HuH-7 (cell line): ENCODE results near the gene RPS15A.

ENCODE experiments used
- DNase-seq: peaks from one replicate; pipeline ENCODE4 v3.0.0; 2011; ENCODE audit warnings: low spot score

RPS15A gene

DNA sequence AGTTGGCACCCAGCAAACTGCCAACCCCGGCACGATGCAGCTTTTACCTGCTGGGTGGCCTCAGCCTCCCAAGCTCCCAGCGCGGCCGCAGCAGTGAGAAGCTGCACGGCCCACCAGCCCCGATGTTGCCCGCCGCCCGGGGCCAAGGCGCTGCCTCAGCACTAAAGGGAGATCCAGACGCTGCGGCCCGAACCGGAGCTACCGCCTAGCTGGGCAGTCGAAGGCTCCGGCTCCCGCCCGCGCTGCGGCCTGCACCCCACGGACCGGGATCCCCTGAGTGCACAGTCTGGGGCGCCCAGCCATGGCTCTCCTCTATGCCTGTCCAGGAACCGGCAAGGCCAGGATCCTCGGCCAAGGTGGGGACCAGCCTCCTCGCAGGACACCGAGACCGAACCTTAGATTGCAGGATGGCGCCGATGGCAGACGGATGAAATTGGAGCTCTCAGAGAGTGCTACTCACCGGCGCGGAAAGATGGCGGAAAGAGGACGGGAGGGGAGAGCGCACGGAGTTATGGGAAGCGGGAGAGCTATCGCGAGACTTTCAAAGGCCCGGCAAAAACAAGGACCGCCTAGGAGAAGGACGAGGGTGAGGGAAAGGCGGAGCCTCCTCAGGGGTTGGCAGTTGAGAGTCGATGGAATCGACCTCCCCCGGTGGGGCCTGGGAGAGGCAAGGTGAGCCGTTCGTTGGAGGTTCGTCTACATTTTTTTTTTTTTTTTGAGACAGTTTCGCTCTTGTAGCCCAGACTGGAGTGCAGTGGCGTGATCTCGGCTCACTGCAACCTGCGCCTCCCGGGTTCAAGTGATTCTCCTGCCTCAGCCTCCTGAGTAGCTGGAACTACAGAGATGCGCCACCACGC, at the start of gene RPS15A:
Gene RPS15A, minus strand, starts transcription at position 485 of the 857 bp plus-strand sequence. CDS start 1,221 bp downstream, outside the sequence.
- DNase-seq, result peak; percentile 94

DNA sequence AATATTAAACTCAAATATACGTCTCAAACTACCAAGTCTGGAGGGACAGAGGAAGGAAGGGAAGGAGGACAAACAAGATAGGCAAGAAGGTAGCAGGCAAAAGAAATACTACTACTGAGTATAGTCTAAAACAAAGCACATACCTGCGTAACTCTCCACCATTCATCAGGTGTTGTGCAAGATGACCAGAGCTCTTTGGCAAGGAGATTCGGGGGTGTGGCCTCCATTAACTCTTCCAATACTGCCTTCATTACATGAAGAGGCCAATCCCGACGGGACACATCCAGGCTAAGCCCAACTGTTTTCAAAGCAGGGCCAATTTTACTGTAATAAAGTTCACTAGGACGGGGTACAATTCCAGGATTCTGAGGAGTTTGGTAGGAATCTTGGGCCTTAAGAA, 49.4 kb upstream of the RPS15A start:
- peak; percentile 44 for DNase-seq

DNA sequence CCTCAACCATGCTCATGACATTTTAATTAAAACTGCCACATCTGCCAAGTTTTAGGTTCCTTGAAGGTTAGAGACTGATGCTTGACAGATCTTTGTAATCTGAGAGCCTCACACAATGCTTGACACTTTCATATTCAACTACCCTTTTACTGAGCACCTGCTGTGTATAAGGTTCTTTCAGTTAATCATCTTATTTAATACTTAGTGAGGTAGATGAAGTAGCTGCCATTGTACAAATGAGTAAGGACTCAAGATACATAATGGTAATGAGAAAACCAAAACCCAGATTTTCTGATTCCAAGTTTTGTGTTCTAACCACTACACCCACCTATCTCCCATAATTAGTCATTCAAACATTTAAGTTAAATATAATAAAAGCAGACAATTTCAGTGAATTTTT, 46.6 kb upstream of the RPS15A start:
- DNase-seq, result no peak

DNA sequence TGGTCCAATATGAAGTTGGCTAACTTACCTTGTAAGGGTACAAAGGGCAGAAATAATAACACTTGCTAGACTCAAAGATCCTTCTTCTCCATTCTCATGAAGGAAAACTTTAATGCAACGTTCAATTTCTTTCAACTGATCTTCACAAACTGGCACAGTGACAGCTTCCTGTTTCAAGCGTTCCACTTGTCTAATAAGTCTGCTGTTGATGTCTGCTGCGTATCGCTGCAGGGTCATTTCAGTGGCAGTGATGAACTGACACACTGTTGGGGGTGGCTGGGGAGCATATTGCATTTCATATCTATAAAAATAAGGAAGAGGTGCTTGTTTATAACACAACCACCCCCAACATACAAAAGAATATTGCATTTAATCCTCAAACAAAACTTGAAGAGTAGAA, 44.7 kb upstream of the RPS15A start:
- no peak for DNase-seq

DNA sequence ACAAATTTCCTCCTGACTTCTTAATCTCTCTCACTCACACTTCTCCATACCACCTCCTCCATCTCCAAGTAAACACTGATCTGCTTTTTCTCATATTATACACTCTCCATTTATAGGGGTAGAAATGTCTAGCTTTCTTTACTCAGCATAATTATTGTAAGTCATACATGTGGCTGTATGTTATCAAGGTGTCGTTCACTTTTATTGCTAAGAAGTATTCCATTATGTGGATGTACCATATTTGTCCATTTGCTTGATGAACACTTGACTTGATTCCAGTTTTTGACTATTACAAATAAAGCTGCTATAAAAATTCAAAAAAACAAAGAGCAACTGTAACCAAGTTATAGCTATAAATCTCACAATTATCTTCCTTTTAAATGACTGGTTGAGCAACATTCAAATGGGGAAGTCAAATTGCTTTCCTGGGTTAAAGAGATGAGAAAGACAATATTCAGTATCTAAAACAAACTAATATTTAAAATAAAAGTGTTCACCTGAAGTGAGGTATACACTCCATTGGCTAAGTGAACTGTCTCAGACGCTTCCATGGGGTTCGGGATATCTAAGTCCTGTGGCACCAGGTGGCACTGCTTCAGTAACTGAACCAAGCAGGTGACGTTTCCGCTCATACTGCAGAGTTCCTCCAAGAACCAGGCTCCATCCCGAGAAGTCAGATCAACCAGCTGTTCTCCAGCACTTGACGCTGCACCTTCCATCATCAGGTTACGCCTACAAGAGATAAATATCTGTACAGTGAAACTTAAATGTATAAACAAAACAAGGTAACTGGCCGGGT, 43.8 kb upstream of the RPS15A start:
- DNase-seq, result no peak

DNA sequence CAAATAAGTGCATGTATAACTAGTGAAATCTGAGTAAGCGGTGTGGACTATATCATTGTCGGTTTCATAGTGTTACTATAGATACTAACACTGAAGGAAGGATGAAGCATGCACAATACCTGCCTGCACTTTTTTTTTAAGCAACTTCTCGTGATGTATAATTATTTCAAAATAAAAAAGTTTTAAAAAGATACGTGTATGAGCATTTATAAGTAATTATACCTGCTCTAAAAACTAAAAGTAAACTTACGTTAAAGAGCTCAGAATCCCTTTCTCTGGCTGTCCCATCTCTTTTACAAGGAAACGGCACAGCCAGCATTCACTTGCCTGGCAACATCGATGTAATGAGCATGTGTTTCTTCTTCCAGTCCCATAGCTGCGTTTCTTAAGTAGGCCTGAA, 42.5 kb upstream of the RPS15A start:
- no peak for DNase-seq

DNA sequence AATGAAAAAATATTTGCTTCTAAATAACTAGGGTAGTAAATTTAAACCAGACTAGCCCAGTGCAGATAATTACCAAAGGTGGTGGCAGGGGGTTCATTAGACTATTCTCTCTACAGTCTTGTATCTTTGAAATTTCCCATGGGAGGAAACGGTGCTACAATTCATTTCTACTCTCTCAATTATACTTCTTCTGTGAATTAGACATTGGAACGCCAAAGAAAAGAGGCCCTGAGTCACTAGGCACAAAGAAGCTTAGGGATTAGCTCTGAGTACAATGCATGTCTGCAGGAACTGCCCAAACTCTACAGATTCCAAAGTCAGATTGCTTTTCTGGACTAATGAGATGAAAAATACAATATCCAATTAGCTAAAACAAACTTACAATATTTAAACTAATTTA, 41.9 kb upstream of the RPS15A start:
- no peak for DNase-seq

DNA sequence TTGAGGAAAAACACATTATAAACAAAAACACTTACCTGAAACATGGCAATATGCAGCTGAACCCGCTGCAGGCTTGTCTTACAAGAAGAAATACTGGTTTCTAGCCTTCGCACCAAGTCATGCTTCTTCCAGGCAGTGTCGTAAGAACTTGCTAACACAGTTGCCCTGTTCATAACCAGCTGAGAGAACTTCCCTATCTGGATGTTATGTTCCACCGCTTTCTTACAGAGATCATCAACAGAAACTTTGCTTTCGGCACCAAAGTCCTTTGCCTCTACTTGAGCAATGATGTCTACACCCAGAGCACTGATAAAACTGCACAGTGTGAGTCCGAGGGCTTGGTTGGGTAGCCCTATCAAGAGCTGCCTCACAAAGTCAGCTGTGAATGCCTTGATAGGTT, 39.1 kb upstream of the RPS15A start:
- DNase-seq, result no peak

DNA sequence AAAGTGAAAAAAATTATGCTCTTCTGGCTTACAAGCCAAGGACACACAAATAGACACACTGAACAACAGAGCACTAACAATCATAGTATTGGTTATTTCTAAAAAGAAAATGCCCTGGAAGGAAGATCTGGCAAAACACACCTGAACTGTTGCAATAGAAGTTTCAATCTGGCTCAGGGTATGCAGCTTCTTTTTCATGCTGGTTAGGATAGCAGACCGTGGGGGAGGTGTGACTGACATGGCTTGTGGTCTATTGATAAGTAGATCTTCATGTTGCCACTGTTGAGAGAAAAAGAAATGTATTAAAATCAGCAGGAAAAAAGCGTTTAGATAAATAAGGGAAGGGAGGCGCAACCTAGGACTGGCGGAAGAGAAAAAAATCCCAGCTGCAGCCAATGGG, 37.8 kb upstream of the RPS15A start:
- no peak for DNase-seq

DNA sequence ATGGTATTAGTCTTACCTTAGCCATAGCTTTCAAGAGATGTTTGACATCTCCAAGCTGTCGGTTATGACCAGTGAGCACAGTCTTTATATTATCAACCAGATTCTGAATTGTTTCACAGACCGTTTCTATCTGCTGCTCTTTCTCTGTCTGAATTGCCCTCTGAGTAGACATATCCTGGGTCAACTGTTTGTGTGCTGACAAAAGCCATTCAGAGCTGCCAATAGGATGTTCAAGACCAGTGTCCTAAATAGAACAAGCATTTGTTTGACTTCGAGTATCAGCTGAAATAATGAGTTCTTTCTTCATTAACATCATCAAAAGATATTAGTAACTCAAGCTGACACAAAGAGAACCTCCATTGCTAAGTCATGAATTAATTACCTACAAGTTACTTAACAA, 26.2 kb upstream of the RPS15A start:
- DNase-seq, result no peak

DNA sequence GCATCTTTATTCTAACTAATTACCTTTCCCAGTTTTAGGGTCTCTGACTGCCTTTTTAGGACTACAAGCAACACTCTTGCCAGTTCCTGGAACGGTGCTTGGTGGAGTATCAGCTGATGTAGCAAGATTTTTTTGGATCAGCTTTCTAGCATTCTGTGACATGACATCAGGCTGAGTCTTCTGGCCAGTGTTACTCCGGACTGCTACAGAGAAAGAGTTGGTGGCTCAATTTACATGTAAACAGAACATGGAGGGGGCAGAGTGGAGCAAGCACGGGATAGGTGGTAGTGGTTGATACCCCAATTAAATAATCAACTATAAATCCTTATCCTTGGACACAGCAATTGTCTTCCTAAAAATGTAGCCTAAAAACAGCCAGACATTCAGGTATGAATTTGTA, 21.8 kb upstream of the RPS15A start:
- no peak for DNase-seq

DNA sequence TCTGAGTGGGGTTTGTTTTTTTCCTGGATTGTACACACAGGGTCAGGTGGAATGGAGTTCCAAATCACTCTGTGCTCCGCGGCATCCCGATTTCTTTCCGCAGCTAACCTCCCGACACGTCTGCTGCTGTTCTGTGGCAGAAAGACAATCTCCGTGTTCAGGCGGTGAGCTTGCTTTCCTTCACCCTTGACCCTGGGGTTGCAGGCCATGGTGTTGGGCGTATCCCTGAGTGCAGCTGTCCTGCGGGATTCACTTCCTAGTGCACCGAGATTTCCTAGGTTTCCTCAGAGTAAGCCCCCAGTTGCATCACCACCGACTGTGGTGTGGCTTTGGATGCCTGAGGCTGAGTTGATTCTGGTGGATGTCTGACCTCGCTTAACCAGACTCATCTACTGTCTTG, 19.0 kb upstream of the RPS15A start:
- no peak for DNase-seq

DNA sequence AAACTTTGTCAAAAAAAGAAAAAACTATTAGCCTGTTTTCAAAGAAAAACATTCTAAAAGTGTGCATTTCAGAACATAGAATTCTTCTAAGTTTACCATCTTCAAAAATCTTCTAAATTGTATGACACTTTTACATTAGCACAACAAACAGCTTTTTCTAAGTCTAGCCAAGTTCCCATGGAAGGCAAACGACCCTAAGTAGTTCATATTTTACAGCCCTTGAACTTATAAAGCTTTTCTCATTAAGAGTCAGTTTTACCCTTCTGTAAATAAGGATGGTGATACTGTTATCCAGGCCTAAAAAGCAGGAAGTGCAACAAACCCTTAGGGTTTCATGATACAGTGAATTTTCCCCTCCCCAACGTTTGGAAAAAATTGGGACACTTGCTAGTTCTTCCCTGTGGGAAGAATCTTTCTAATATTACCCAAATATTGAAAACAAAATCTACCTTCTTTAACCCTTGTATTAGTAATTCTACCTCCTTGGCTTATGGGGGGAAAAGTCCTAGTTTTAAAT, 15.2 kb upstream of the RPS15A start:
- DNase-seq, result no peak

DNA sequence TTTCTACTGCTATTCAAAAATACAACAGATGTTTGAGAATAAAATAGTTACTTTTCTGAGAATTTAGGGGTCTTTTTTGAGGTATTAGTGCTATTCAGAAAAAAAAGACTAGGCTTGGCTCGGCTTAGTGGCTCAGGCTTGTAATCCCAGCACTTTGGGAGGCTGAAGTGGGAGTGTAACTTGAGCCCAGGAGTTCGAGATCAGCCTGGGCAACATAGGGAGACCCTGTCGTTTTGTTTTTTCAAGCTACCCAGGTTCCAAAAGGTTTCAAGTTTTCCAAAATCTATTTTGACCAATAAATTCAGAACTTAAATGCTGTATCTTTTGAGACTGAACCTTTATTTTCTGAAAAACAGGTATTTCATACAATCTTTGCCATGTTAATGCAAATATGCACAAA, 14.4 kb upstream of the RPS15A start:
- DNase-seq, result no peak

DNA sequence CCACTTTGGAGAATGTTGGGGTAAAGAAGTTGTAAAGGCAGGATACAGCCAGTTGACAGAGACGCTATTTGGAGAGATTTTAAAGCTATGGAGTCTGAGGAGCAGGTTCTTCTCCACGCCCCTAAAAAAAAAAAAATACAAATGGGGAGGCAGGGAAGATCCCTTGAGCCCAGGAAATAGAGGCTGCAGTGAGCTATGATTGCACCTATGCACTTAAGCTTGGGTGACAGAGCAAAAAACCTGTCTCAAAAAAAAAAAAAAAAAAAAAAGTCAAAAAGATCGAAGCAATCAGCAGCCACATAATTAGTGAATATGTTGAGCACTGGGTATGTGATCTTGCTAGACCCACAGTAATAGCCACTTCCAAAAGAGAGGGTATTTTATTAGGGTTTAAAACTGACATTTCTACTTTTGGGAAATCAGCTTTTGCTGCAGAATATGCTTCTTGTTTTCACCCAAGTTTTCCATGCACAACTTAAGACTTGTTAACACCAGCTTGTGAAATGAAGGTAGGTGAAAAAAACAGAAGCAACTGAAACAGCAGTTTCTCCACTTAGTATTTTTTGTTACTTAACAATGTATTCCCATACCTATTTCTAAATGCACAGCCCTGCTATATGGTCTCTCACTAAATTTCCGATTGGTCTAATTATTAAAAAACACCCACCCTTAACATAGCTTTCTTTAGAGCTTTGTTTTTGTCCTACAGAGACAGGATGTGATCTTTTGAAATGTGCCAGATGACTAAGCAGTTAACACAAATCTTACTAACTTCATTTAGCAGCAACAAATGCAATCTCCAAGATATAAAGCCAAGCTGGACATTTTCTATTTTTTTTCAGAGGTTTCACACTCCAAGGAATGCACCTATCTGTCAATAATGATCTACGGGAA, 13.7 kb upstream of the RPS15A start:
- no peak for DNase-seq

DNA sequence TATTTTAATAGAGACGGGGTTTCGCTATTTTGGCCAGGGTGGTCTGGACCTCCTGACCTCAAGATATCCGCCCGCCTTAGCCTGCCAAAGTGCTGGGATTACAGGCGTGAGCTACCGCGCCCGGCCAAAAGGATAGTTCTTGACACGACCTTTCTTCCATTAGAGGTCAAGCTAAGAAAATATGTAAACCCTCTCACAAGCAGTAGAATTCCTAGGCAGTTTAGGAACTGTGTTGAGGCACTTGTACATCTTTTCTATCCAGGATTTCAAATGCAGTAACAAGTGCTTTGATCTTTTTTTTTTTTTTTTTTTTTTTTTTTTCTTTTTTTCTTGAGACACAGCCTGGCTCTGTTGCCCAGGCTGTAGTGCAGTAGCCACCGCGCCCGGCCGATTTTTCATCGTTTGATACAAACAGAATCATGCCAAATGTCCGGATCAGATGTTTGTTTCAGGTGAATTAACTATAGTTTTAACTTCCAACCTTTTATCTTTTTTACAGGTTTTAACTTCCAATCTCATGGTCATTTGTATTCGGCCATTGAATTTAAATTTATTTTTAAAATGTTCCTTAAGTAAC, 12.7 kb upstream of the RPS15A start:
- DNase-seq, result no peak

DNA sequence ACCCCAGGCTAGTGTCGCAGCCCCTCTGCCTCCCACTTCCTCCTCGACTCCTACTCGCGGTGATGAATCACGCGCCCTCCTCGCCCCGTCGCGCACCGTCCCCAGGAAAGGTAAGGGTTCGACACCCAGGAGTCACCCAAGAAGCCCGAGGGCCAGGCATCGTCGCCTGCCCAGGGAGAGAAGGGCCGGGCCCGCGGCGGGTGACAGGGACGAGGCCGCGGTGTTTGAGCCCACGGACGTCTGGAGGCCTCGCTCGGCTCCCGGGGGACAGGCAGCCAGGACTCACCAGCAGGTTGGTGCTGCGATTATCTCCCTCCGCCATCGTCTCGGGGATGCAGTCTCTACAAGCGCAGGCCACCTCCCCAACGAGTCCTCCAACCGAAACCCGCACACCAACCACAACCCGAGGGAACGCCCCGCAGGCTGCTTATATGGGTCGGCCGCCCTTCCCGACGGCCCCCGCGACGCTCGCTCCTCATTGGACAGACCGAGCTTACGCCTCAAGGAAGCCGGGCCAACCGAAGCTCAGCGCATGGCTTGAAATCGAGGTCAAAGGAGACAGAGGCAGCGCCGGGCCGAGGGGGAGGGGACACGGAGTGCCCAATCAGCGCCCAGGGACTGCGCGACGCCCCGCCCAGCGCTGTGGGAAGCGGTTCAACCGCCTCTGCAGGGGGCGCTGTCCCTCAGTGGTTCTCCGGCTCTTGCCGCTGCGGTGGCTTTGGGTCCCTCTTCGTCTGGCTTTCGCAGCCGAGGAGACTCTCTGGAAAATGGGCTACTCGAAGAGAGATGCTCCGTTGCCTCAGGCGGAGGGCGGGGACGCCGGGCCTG, 11.2 kb upstream of the RPS15A start, which contains the start of gene ARL6IP1:
Gene ARL6IP1, minus strand, starts transcription at position 405 of the 828 bp plus-strand sequence. Its CDS starts 83 bp downstream, at position 322.
- DNase-seq, result peak; percentile 96

DNA sequence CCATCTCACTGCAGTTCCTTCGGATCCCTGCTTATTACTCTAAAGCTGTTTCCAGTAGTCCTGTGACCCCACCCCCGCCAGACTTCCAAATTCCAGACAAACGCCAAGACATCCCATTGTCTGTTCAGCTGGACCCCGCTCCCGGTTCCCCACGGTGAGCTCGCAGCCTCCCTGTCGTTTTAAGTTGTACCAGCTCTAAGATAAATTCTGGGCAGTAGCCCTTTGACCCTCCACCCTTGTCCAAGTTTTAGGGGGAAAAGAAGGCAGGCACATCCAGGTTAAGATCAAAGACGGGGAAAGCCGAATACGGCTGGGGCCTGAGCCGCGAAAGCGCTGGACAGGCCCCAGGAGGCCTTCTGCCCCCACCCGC, 10.6 kb upstream of the RPS15A start:
- DNase-seq, result no peak

DNA sequence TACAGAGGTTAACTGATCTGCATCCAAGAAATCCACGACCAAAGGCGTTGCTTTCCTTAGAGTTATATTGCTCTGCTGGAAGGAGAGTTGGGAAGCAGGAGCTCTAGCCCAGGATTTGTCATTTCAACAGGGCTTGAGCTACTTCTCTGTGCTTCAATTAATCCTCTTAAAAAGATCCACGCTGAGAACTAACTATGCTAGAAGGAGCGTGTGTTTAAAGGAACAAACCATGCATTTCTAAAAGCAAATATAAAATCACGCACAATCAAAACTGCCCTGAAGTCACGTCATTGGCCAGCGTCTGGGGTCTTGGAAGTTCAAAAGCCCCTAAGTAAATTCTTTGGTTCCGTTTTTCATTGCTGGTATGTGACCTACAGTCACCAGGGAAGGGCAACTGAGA, 10.2 kb upstream of the RPS15A start:
- DNase-seq, result no peak

DNA sequence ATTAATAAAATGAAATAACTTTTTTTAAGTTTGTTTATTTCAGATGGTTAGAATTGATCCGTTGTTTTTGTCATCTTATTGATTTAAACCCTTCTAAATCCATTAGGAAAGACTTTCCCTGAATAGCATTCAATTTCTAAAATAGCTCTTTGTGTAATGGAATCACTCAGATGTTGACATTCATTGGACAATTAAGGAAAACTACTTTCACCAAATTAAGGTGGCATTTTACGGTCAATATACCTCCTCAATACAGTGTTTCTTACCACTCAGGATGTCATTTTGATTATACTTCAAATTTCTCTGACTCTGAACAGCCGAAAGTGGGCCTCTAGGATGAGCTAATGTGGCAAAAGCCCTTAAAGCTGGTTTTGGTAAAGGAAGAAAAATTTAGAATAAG, 9.4 kb upstream of the RPS15A start:
- DNase-seq, result no peak

DNA sequence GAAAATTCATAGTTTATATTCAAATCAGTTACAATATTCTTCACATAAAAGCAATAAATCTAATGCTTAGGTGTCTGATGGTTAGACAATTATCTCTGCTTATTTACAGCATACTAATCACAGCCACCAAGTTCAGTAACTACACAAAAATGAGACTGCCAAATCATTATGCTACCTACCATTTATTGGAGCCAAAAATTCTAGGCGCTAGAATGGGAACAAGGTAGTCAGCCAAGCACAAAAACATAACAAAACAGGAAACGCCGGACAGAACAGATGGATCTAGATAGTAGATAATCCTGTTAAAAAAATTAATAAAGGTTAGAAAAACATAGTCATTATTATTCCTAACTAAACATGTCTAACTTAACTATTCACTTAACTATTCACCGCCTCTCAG, 7.6 kb upstream of the RPS15A start:
- no peak for DNase-seq
